HG03060 (cell line): Measurements from ENCODE around the gene GPR31.
"Not testable (repeated sequence)": the region's sequence is repeated elsewhere in the genome, so short reads cannot be mapped to it uniquely, and the experiment has no call there.

Experiments used
- ATAC-seq: cut with Tn5 transposase; IDR thresholded peaks from one replicate; pipeline ENCODE4 v1.9.1; 2021; ENCODE audit warnings: low read depth, moderate number of reproducible peaks; ENCODE audit not compliant: unreplicated experiment

GPR31 gene, protein sequence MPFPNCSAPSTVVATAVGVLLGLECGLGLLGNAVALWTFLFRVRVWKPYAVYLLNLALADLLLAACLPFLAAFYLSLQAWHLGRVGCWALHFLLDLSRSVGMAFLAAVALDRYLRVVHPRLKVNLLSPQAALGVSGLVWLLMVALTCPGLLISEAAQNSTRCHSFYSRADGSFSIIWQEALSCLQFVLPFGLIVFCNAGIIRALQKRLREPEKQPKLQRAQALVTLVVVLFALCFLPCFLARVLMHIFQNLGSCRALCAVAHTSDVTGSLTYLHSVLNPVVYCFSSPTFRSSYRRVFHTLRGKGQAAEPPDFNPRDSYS

DNA sequence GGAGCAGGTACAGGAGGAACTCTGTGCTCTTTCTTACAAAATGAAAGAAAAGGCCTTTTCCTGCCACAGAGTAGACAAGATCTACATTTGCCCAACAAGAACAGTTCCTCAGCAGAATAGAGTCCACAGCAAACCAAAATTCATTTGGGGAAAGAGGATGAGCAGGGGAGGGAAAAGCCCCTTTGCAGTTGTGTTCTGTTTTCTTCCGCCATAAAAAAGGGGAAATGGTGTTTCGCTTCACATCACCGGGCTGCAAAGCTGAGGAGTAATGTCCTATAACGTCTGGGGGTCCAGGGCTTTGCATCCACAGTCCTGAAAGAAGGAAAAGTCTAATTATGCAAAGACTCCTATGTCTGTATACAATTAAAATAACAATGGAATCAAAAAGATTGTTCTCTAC, at the start of gene GPR31:
TSS of gene GPR31 (minus strand) at position 118 of the 400 bp plus-strand sequence. CDS start 149 bp downstream, outside the sequence.
- no peak for ATAC-seq

DNA sequence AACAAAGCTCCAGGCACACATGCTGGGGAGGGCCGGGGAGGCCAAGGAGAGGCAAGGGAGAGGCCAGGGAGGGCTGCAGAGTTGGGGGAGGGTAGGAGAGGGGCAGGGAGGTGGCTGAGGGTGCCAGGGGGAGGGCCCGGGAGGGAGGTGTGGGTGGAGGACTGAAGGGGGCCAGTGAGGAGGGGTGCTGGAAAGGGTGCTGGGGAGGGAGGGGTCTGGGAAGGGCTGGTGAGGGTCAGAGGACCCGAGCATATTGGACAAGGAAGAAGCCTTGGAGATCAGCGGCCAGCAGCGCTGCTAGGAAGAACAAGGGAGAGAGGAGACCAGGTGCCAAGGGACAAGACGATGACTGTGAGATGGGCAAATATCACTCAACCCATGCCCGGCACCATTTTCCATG, 49.7 kb upstream of the GPR31 start:
- no peak for ATAC-seq

DNA sequence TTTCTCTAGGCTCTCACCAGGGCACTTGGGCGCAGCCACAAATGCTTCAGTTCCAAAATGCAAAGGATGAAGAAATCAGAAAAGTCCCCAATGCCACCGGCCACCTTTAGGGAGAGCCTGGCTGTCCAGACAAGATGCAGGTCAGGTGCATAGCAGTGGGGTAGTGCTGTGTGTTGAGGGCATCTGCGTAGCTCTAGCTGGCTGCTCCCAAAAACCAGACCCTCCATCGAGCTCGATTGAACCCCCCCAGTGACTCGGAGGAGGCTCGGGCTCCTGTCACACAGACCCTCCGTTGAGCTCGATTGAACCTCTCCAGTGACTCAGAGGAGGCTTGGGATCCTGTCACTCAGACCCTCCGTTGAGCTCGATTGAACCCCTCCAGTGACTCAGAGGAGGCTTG, 47.5 kb upstream of the GPR31 start:
- not testable (repeated sequence) for ATAC-seq

DNA sequence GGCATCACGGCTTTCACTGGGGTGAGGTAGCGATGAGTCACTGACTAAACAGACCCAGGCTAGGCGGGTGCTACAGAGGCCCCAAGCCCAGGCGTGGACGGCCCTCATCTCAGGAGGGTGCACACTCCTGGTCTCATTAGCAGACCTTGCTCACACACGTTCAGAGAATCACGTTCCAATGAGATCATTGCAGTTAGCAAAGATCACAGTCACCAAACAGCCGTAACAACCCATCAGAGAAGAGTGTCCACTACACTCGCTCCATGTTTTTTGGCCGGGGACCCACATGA, 46.2 kb upstream of the GPR31 start:
- ATAC-seq = not testable (repeated sequence)

DNA sequence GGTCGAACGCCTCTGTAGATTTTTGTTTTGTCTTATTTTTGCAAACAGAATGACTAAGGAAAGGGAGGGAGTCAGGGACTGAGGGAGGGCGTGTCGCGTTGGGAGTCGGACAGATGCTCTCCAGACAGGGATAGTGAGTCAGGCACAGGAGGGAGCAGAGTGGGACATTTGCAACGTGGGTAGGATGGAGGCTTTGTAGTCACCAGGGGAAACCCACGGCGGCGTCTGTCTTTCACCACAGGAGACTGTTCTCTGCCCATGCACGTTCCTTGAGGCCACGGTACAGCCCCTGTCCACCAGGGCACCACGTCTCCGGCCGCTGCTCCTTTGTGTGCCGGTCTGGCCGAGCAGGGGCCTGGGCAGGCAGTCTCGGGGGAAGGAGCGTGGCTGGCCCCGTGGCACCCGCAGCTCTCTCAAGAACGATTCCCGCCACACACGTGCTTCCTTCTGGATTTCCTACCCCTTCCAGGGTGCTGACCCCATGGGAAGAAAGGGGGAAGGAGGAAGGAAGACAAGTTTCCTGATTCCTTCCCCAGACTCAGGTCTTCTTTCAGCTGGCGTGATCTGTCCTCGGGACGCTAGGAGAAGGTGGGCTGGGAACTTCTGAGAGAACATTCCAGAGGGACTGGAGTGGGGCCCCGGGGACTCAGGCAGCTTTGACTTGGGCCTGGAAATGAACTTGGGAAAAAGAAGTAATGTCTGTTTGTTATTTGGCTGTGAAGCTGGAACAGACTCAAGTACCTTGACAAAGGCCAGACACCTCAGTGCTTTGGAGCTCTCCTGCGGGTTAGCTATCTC, 45.7 kb upstream of the GPR31 start:
- not testable (repeated sequence) for ATAC-seq

DNA sequence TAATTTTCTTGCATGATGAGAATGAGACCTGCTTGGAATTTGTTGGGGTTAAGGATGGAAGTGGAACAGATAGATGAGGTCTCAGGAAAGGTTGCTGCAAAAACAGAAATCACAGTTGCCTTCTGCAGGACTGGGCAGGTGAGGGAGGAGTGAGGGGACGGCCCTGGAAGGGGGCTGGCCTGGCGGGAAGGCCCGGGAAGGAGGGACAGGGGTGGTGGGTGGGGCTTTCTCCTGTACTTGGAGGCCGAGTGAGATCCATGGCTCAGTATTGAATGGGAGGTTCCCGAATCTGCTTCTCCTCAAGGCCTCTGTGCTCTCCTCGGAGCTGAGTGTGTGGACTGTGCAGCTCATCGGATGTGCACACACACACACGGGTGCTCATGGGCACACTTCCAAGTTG, 44.8 kb upstream of the GPR31 start:
- ATAC-seq = not testable (repeated sequence)

GRCh38 chr6:167200806-167201205, 43.0 kb upstream of the GPR31 start:
- ATAC-seq = no peak

- ATAC-seq = not testable (repeated sequence)
These were observed 38.3 kb upstream of the GPR31 start for GRCh38 chr6:167195941-167196610.

DNA sequence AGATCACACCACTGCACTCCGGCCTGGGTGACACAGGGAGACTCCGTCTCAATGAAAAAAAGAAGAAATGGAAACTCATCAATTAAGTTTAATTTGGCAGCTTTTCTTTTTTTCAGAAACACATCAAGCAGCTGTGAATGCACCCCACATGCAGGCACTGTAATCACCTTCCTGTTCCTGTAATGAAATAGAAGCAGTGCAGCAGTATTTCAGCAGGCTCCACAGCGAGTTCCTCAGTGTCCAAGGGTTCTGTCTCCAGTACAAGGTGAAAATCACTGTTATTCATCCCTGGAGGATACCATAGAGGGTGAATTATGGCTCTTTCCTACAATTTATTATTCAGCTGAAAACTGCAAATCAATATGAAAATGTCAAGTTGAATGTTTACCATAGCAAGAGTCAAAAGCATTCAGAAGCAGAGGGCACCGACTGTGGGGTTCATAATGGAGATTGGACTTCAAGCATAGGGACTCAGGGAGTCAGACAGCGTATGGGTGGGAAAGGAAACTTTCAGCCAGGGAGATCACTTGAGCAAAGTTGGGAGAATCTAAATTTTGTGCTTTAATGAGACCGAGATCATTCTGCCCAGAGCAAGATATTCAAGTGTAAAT, 35.8 kb upstream of the GPR31 start:
- ATAC-seq = not testable (repeated sequence)

DNA sequence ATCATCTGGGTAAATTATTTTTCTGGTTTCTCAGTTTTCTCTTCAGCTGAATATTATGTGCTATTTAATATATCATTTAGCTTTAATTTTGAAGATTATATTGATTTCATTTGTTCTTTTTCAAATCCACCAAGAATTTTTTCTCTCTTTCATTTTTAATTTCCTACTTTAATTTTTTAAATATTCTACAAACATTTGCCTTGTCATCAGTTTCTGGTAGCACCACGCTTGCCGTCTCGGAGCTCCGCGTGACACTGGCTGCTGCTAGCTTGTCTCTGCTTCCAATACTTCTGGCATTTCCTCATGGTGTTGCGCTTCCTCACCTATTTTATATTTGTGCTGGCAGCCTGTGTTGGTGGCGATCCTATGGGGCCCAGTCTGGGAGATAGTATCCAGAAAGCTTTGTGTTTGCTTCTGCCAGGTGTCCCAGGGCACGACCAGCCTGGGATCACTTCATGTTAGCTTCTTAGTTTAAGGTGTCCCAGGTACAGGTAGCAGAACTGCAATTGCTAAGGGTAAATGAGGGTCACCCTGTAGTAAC, 33.3 kb upstream of the GPR31 start:
- not testable (repeated sequence) for ATAC-seq

DNA sequence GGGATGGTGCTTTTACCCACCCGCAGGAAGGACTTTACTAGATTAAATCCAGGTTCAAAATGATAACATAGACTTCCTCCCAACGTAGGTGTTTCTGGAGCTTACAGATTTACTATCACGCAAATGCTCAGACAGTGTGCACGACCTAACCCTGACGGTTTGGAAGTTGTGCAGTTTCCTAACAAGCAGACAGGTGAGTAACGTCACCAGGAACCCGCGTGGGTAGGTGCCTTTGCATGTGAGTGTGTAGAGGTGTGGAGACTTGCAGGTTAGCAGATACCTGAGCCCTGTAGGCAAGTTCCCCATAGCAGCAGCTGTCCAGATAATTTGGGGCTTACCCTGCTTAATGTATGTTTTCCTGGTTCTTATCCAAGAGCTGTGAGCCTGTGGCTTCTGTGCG, 29.5 kb upstream of the GPR31 start:
- not testable (repeated sequence) for ATAC-seq

GRCh38 chr6:167185101-167185500, 27.3 kb upstream of the GPR31 start:
- ATAC-seq = not testable (repeated sequence)

- ATAC-seq = not testable (repeated sequence)
These were observed 25.1 kb upstream of the GPR31 start for GRCh38 chr6:167182913-167183314.

DNA sequence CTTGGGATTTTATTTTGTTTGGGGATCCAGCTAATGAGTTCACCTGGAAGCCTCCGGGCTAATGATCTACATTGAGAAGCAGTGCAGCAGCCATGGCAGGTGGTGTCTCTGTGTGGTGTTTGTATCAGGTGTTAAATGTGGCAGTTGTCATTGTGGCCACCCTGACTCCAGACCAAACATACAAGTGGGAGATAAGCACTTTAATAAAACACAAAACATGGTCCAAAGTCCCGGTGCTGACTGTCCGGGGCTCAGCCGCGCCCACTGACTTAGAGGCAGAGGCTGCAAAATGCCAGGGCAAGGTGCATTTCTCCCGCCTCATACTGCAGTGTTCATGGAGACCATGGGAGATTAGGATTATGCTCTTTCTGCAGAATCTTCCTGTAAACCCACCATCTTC, 23.6 kb upstream of the GPR31 start:
- ATAC-seq = not testable (repeated sequence)

- ATAC-seq = not testable (repeated sequence)
These were observed 22.3 kb upstream of the GPR31 start for GRCh38 chr6:167180086-167180485.

DNA sequence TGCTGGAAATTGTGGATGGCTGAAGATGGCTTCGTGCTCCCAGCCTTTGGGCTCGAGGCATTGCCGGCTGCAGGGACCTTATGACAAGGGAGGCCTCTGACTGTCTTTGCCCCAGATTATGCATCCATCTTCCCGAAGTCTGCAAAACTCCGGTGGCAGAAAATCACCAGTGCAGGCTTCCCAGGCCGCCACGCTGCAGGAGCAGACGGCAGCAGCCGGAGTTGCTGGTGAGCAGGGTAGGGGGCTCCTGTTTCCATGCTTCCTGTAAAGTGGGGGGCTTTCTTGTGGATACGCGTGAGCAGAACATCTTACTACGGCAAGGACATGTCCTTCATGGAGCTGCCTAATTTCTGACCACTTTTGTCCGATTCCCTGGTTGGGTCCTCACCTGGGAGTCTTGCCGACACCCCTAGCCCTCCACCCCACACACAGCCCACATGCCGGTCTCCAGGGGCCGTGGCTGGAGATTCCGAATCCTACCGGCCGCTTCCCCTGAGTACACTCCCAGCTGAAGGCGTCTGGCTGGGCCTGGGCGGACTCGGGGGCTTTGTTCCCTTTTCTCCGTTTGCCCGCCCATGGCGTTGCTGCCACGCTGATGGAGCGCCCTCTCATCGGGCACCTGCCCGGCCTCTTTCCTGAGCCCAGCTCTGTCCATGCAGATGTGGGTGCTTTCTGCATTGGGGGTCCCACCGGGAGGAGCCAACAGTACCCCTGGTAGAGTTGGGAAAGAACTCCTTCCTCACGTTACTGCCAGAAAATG, 21.3 kb upstream of the GPR31 start:
- not testable (repeated sequence) for ATAC-seq

- not testable (repeated sequence) for ATAC-seq
These were observed 19.5 kb upstream of the GPR31 start for GRCh38 chr6:167177271-167177670.

GRCh38 chr6:167172011-167172410, 14.2 kb upstream of the GPR31 start:
- ATAC-seq = not testable (repeated sequence)

DNA sequence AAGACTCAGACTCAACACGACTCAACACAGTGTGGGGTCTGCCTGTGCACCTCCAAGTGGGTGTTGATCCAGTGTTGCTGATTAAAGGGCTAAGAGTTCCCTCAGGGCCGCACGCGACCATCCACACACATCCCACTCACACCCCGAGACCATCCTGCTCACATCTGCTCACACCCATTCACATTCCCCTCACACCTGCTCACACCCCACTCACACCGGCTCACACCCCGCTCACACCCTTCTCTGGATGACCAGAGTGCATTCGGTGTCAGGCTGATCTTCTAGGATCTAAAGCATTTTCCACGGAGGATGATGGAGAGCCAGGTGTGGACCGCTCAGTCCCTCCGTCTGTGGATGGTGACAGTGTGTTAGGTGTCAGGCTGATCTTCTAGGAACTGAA, 13.5 kb upstream of the GPR31 start:
- not testable (repeated sequence) for ATAC-seq

- ATAC-seq = not testable (repeated sequence)
These were observed 12.1 kb upstream of the GPR31 start for GRCh38 chr6:167169867-167170266.
